ENCODE results near the gene PIK3C2G.
"Not testable (repeated sequence)": the region's sequence is repeated elsewhere in the genome, so short reads cannot be mapped to it uniquely, and the experiment has no call there.

GRCh38 chr12:18255004-18255403, 6.3 kb upstream of the PIK3C2G start:
- not testable (repeated sequence) for TF ChIP-seq EZH2 (IDR thresholded peaks at IDR 0.05; ENCODE audit: insufficient read depth, poor library complexity, severe bottlenecking); EZH2phosphoT487 (IDR thresholded peaks at IDR 0.05; ENCODE audit: insufficient read depth, low read depth)
